ENCODE results near the gene GNA12.

- TF ChIP-seq CTCF (IDR thresholded peaks at IDR 0.05), result no peak
- no peak for TF ChIP-seq POLR2A (IDR thresholded peaks at IDR 0.05)
Observed at GRCh38 chr7:2873686-2874551, 29.8 kb upstream of the GNA12 start.

All from right lobe of liver (tissue), 4 donors.